ENCODE measurements around the gene KIRREL1.

GRCh38 chr1:158077411-158078256, 84.2 kb downstream of the KIRREL1 start:
- TF ChIP-seq USF2 (CRISPR knock-in tag; IDR thresholded peaks at IDR 0.05) = no peak
- no peak for TF ChIP-seq CREB1 (CRISPR knock-in tag; IDR thresholded peaks at IDR 0.05)
- TF ChIP-seq SP1 (CRISPR knock-in tag; conservative IDR thresholded peaks at IDR 0.05) = no peak

All from WTC11 (cell line).